Liver (tissue), 9 donors: ENCODE results near the gene GAS6. TPM values are rescaled to one million over a fixed set of nuclear protein-coding genes. Genes with fewer than 3 reads are reported as not detected.

ENCODE experiments used
- DNase-seq: peaks from one replicate; pipeline ENCODE4 v3.0.0-alpha.2; 2017; ENCODE audit warnings: low spot score
- H3K27ac ChIP-seq, 2 donors: one replicate each; pipeline ENCODE4 v1.7.0; 2013; ENCODE audit warnings: inconsistent platforms in 2 of 2, low read length in 2 of 2, control low read depth in 1 of 2, low read depth in 1 of 2, mild to moderate bottlenecking in 1 of 2
- H3K27me3 ChIP-seq, 4 donors: one replicate each; pipeline versions ENCODE4 v1.6.1 to v1.7.0; 2013; ENCODE audit warnings: low read length in 3 of 4, inconsistent platforms in 1 of 4, mild to moderate bottlenecking in 1 of 4, moderate library complexity in 1 of 4; ENCODE audit not compliant: control insufficient read depth in 4 of 4, insufficient read depth in 4 of 4
- H3K36me3 ChIP-seq, 4 donors: one replicate each; pipeline versions ENCODE4 v1.6.1 to v1.7.0; 2013; ENCODE audit warnings: low read length in 3 of 4, mild to moderate bottlenecking in 3 of 4, low read depth in 1 of 4, moderate library complexity in 1 of 4; ENCODE audit not compliant: control insufficient read depth in 4 of 4, insufficient read depth in 3 of 4
- H3K4me1 ChIP-seq, 4 donors: one replicate each; pipeline versions ENCODE4 v1.6.1 to v1.7.0; 2013; ENCODE audit warnings: low read length in 3 of 4, mild to moderate bottlenecking in 3 of 4, moderate library complexity in 1 of 4; ENCODE audit not compliant: control insufficient read depth in 4 of 4, insufficient read depth in 4 of 4
- H3K4me3 ChIP-seq, 3 donors: one replicate each; pipeline versions ENCODE4 v1.6.1 to v1.7.0; 2013; ENCODE audit warnings: low read length in 3 of 3, control low read depth in 1 of 3, low read depth in 1 of 3, mild to moderate bottlenecking in 1 of 3
- H3K9ac ChIP-seq, 2 donors: one replicate each; pipeline ENCODE4 v1.7.0; 2013; ENCODE audit warnings: low read length in 2 of 2, mild to moderate bottlenecking in 2 of 2, moderate library complexity in 2 of 2, control low read depth in 1 of 2, low read depth in 1 of 2
- H3K9me3 ChIP-seq, 4 donors: one replicate each; pipeline versions ENCODE4 v1.6.1 to v1.7.0; 2013; ENCODE audit warnings: low read length in 3 of 4; ENCODE audit not compliant: control insufficient read depth in 4 of 4
- EGR1 ChIP-seq, 2 donors: IDR thresholded peaks; 2 replicates each; pipeline ENCODE4 v1.6.1; 2016 to 2018; ENCODE audit warnings: antibody characterized with exemption in 2 of 2, low read depth in 2 of 2
- FOXA1 ChIP-seq: IDR thresholded peaks from 2 replicates; pipeline ENCODE4 v1.6.1; 2016; ENCODE audit warnings: antibody characterized with exemption
- FOXA2 ChIP-seq: IDR thresholded peaks from 2 replicates; pipeline ENCODE4 v1.6.1; 2016; ENCODE audit warnings: antibody characterized with exemption
- GABPA ChIP-seq, 2 donors: IDR thresholded peaks in 1 of 2; conservative IDR thresholded peaks in 1 of 2; 2 replicates each; pipeline ENCODE4 v1.6.1; 2016; ENCODE audit warnings: antibody characterized with exemption in 2 of 2, mild to moderate bottlenecking in 1 of 2, moderate library complexity in 1 of 2
- HNF4A ChIP-seq, 2 donors: conservative IDR thresholded peaks; 2 replicates each; pipeline ENCODE4 v1.6.1; 2016; ENCODE audit warnings: antibody characterized with exemption in 2 of 2, mild to moderate bottlenecking in 2 of 2
- HNF4G ChIP-seq: IDR thresholded peaks from 2 replicates; pipeline ENCODE4 v1.6.1; 2016; ENCODE audit warnings: antibody characterized with exemption
- JUND ChIP-seq, 2 donors: IDR thresholded peaks; 2 replicates each; pipeline ENCODE4 v1.6.1; 2016; ENCODE audit warnings: antibody characterized with exemption in 2 of 2
- NR2F2 ChIP-seq: IDR thresholded peaks from 2 replicates; pipeline ENCODE4 v1.6.1; 2016; ENCODE audit warnings: antibody characterized with exemption
- RAD21 ChIP-seq, 2 donors: IDR thresholded peaks; 2 replicates each; pipeline ENCODE4 v1.6.1; 2016; ENCODE audit warnings: antibody characterized with exemption in 2 of 2, mild to moderate bottlenecking in 2 of 2
- RXRA ChIP-seq, 2 donors: IDR thresholded peaks; 2 replicates each; pipeline ENCODE4 v1.6.1; 2017 to 2018; ENCODE audit warnings: antibody characterized with exemption in 2 of 2, mild to moderate bottlenecking in 1 of 2
- SP1 ChIP-seq: IDR thresholded peaks from 2 replicates; pipeline ENCODE4 v1.6.1; 2018; ENCODE audit warnings: antibody characterized with exemption, mild to moderate bottlenecking
- TAF1 ChIP-seq: conservative IDR thresholded peaks from 2 replicates; pipeline ENCODE4 v1.6.1; 2016; ENCODE audit warnings: antibody characterized with exemption, mild to moderate bottlenecking
- YY1 ChIP-seq: IDR thresholded peaks from 2 replicates; pipeline ENCODE4 v1.6.1; 2016; ENCODE audit warnings: antibody characterized with exemption, mild to moderate bottlenecking
- WGBS: extraction: QIAGEN DNeasy Blood & Tissue Kit; methylation state at CpG from one replicate; pipeline ENCODE4 v1.1.7; 2013; 5-methylcytosine and 5-hydroxymethylcytosine counted together
- polyA plus RNA-seq, 2 donors: library from polyadenylated mRNA; stranded (reverse) in 1 of 2; unstranded in 1 of 2; fragments of 200-250 nt in 1 of 2; fragments of >200 nt in 1 of 2; fragmentation: Nextera tagmentation in 1 of 2; extraction: Ambion mirVana in 1 of 2; gene quantifications; one replicate each; pipeline versions ENCODE4 v1.2.1 to v1.2.3, GENCODE V29; 2013 to 2015
- total RNA-seq, 2 donors: library from RNA; depleted of rRNA; stranded (reverse); fragments of >200 nt; gene quantifications; one replicate each; pipeline ENCODE4 v1.2.3, GENCODE V29; 2014
- TF ChIP-seq, protein P1 (sequence below): IDR thresholded peaks from 2 replicates; pipeline ENCODE4 v1.6.1; 2016; ENCODE audit warnings: antibody characterized with exemption
- TF ChIP-seq, protein P2 (sequence below): fragments of 150-350 bp; IDR thresholded peaks from 2 replicates; pipeline ENCODE4 v1.5.1; 2017; ENCODE audit warnings: improper control_type of control experiment, low read depth, low read length; ENCODE audit not compliant: missing input control
- TF ChIP-seq, protein P3 (sequence below): IDR thresholded peaks from 2 replicates; pipeline ENCODE4 v1.6.1; 2016; ENCODE audit warnings: antibody characterized with exemption
- TF ChIP-seq, protein P4 (sequence below): IDR thresholded peaks from 2 replicates; pipeline ENCODE4 v1.6.1; 2016; ENCODE audit warnings: antibody characterized with exemption
- donor health status: healthy.
- donor health status: healthy.
- donor health status: healthy.
- donor health status: healthy.
- donor health status: healthy.

Gene GAS6
- total and polyA plus RNA-seq, 4 donors, result 2.5 to 30.2 (median 9.1) TPM

DNA sequence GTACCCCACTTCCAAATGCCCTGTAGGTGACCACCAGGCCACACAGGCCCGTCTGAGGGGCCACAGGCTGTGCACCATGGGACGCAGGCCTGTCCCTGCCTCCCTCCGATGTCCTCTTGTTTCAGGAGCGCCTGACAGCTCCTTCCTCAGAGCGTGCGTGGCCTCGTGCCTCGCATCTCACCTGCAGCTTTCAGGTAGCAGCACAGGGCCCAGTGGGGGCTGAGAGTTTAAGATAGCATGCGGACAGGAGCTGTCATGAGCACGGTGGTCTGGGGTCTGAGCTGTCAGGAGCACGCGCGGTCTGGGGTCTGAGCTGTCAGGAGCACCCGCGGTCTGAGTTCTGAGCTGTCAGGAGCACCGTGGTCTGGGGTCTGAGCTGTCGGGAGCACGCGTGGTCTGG is 40.1 kb downstream of the GAS6 start:
- 96% methylated on average over 19 of the region's 19 CpGs for WGBS
- Histone ChIP-seq H3K4me1 (no peaks in the 10 kb centered on the region), H3K27me3 (no peaks in the 10 kb centered on the region), H3K9me3 (no peaks in the 10 kb centered on the region), H3K9ac (no peak overlapping the region), H3K27ac (no peak overlapping the region), H3K36me3 (peaks cover 0 to 16% (median 5%) of the 10 kb centered on the region in 4 donors), H3K4me3 (no peak overlapping the region)
- TF ChIP-seq, protein P1, sequence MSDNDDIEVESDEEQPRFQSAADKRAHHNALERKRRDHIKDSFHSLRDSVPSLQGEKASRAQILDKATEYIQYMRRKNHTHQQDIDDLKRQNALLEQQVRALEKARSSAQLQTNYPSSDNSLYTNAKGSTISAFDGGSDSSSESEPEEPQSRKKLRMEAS, result no peak
- TF ChIP-seq HNF4A (conservative IDR thresholded peaks at IDR 0.05), result no peak
- no peak for TF ChIP-seq RAD21 (IDR thresholded peaks at IDR 0.05)
- no peak for TF ChIP-seq FOXA2
- no peak for TF ChIP-seq NR2F2
- no peak for TF ChIP-seq EGR1 (IDR thresholded peaks at IDR 0.05; ENCODE audit: low read depth in 2 of 2)
- TF ChIP-seq, protein P2, sequence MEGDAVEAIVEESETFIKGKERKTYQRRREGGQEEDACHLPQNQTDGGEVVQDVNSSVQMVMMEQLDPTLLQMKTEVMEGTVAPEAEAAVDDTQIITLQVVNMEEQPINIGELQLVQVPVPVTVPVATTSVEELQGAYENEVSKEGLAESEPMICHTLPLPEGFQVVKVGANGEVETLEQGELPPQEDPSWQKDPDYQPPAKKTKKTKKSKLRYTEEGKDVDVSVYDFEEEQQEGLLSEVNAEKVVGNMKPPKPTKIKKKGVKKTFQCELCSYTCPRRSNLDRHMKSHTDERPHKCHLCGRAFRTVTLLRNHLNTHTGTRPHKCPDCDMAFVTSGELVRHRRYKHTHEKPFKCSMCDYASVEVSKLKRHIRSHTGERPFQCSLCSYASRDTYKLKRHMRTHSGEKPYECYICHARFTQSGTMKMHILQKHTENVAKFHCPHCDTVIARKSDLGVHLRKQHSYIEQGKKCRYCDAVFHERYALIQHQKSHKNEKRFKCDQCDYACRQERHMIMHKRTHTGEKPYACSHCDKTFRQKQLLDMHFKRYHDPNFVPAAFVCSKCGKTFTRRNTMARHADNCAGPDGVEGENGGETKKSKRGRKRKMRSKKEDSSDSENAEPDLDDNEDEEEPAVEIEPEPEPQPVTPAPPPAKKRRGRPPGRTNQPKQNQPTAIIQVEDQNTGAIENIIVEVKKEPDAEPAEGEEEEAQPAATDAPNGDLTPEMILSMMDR, result no peak
- no peak for TF ChIP-seq RXRA (IDR thresholded peaks at IDR 0.05)
- TF ChIP-seq GABPA (IDR thresholded peaks at IDR 0.05 in 1 of 2, conservative IDR thresholded peaks at IDR 0.05 in 1 of 2), result no peak
- TF ChIP-seq HNF4G, result no peak
- no peak for TF ChIP-seq FOXA1
- TF ChIP-seq, protein P3, sequence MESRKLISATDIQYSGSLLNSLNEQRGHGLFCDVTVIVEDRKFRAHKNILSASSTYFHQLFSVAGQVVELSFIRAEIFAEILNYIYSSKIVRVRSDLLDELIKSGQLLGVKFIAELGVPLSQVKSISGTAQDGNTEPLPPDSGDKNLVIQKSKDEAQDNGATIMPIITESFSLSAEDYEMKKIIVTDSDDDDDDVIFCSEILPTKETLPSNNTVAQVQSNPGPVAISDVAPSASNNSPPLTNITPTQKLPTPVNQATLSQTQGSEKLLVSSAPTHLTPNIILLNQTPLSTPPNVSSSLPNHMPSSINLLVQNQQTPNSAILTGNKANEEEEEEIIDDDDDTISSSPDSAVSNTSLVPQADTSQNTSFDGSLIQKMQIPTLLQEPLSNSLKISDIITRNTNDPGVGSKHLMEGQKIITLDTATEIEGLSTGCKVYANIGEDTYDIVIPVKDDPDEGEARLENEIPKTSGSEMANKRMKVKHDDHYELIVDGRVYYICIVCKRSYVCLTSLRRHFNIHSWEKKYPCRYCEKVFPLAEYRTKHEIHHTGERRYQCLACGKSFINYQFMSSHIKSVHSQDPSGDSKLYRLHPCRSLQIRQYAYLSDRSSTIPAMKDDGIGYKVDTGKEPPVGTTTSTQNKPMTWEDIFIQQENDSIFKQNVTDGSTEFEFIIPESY, result no peak
- TF ChIP-seq TAF1, result no peak
- TF ChIP-seq SP1, result no peak
- no peak for TF ChIP-seq YY1
- TF ChIP-seq JUND (IDR thresholded peaks at IDR 0.05), result no peak
- TF ChIP-seq, protein P4, sequence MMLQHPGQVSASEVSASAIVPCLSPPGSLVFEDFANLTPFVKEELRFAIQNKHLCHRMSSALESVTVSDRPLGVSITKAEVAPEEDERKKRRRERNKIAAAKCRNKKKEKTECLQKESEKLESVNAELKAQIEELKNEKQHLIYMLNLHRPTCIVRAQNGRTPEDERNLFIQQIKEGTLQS, result no peak
- no peak for DNase-seq

DNA sequence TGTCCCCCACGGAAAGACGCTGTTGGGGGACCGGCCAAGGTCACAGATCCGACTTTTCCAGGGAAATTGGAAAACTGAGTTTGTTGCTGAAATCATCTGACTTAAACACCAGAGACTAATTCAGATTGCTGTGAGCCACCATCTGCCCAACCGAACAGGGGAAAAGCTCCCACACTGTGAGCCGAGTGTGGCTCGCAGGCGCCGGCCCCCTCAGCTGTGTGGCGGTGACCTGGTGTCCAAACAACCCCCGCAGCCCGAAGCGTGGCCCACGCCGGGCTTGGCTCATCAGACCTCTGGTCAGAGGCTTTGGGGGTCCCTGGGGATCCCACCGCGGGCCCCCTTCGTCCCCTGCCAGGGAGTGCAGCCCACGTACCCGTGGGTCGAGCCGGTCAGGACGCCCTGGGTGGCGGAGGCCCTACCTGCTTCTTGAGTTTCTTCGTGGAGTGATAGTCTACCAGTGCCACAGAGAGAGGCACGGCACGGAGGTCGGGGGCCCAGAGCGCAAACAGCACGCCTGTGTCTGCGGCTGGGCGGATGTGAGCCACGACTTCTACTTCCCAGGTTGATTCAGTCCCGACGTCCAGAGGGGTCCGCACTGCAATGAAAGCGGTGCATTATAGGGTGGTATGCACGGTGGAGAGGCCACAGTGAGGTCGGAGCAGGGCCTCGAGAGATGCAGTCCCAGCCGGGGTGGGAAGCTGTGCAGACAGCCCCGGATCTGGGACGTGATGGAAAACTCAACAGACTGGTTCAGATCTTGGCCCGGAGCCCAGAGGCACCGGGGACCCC is 40.7 kb downstream of the GAS6 start:
- Histone ChIP-seq H3K4me3 (no peak overlapping the region), H3K27ac (no peak overlapping the region), H3K36me3 (peaks cover 0 to 16% (median 5%) of the 10 kb centered on the region in 4 donors), H3K27me3 (no peaks in the 10 kb centered on the region), H3K9me3 (no peaks in the 10 kb centered on the region), H3K4me1 (no peaks in the 10 kb centered on the region), H3K9ac (no peak overlapping the region)
- DNase-seq, result no peak
- TF ChIP-seq, protein P4, result no peak
- no peak for TF ChIP-seq FOXA2
- TF ChIP-seq HNF4A (conservative IDR thresholded peaks at IDR 0.05), result no peak
- TF ChIP-seq RXRA (IDR thresholded peaks at IDR 0.05), result no peak
- TF ChIP-seq, protein P3, result no peak
- no peak for TF ChIP-seq HNF4G
- WGBS, result 95% methylated on average over 45 of the region's 45 CpGs
